ENCODE data around the gene ILDR2. TPM values are rescaled to one million over a fixed set of nuclear protein-coding genes. Genes with fewer than 3 reads are reported as not detected.

The ILDR2 gene
- total and polyA plus RNA-seq, 10 of the 15 experiments (the other 5 are each of a cell fraction or from before 2014, with no cell fraction given) = 0.05 to 5.3 (median 1.9) TPM

DNA sequence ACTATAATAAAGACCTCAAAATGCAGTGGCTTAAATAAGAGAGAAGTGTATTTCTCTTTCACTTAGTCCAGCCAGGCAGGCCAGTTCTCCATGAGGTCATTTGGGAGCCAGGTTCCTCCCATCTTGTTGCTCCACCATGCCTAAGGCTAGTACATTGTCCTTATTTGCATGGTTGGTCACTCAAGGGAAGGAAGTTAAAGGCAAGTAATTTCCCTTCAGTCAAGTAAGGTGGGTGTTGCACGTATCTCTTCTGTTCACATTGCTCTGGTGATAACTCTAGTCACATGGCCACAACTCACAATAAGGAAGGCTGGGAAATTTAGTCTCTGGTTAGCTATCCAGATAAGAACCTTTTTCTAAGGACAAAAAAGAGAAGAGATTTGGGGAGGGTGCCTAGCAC, 72.1 kb downstream of the ILDR2 start:
- H3K4me2 ChIP-seq (ENCODE audit: control insufficient read depth, insufficient read depth) = no peak overlapping the region
- no peaks in the 10 kb centered on the region for H4K20me1 ChIP-seq (ENCODE audit: control insufficient read depth, insufficient read depth)
- H3K27ac ChIP-seq (ENCODE audit: control insufficient read depth, insufficient read depth) = no peak overlapping the region
- no peak for FAIRE-seq
- no peaks in the 10 kb centered on the region for H3K36me3 ChIP-seq (ENCODE audit: control insufficient read depth in 2 of 2, insufficient read depth in 2 of 2, low read length in 1 of 2)
- no peak overlapping the region for H3K9ac ChIP-seq (ENCODE audit: control insufficient read depth, insufficient read depth, low read length)
- peak; percentile 9 for DNase-seq (ENCODE audit: low read depth, low spot score)
- no peak for ATAC-seq
- CTCF ChIA-PET = interaction anchor here (17.1 kb wide), 1 partner anchor 155 kb away, joined by 734 read pairs; no protein-coding TSS in a partner anchor
- POLR2A ChIA-PET = no interaction called here
- H3K9me3 ChIP-seq (replicated peaks; ENCODE audit: control insufficient read depth, insufficient read depth, low read length) = no peaks in the 10 kb centered on the region
- in situ Hi-C loops (cut with MboI) (no loop called here), intact Hi-C loops (cut with micrococcal nuclease; ENCODE audit: unreplicated experiment) (no loop called here)
- no peaks in the 10 kb centered on the region for H3K79me2 ChIP-seq (ENCODE audit: control insufficient read depth, insufficient read depth, low read length)
- SMC1A ChIA-PET (ENCODE audit: uncharacterized antibody, unreplicated experiment) = interaction anchor here (19.2 kb wide), 1 partner anchor 156 kb away, joined by 384 read pairs; no protein-coding TSS in a partner anchor
- H3K27me3 ChIP-seq (replicated peaks in 1 of 2; ENCODE audit: control insufficient read depth in 2 of 2, insufficient read depth in 2 of 2, low read length in 1 of 2) = no peaks in the 10 kb centered on the region; a peak in 1 of 4 replicates
- no peak overlapping the region for H3K4me3 ChIP-seq
- no TSS peak for BruUV-seq (replicated peaks)
- WGBS (ENCODE audit: insufficient coverage, insufficient replicate concordance, low lambda C conversion rate, missing lambda C conversion rate) = 19% methylated on average over 1 of the region's 1 CpG
- H3K4me1 ChIP-seq (ENCODE audit: control insufficient read depth, insufficient read depth, low read length) = peaks cover 5% of the 10 kb centered on the region; the same call in 1 of the 2 replicates
- no peak overlapping the region for H2AFZ ChIP-seq (ENCODE audit: control insufficient read depth, low read depth, low read length)
- RAD21 ChIA-PET (ENCODE audit: unreplicated experiment) = no interaction called here
- TF ChIP-seq, protein P1, sequence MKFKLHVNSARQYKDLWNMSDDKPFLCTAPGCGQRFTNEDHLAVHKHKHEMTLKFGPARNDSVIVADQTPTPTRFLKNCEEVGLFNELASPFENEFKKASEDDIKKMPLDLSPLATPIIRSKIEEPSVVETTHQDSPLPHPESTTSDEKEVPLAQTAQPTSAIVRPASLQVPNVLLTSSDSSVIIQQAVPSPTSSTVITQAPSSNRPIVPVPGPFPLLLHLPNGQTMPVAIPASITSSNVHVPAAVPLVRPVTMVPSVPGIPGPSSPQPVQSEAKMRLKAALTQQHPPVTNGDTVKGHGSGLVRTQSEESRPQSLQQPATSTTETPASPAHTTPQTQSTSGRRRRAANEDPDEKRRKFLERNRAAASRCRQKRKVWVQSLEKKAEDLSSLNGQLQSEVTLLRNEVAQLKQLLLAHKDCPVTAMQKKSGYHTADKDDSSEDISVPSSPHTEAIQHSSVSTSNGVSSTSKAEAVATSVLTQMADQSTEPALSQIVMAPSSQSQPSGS (IDR thresholded peaks at IDR 0.05; ENCODE audit: low read length) = no peak
- TF ChIP-seq HDGF (IDR thresholded peaks at IDR 0.05) (no peak), CEBPZ (IDR thresholded peaks at IDR 0.05; ENCODE audit: low read depth, low read length) (no peak), ATF7 (IDR thresholded peaks at IDR 0.05; ENCODE audit: low read depth) (no peak), WRNIP1 (IDR thresholded peaks at IDR 0.05; ENCODE audit: borderline replicate concordance, low read depth, low read length) (no peak), ZNF207 (IDR thresholded peaks at IDR 0.05; ENCODE audit: borderline replicate concordance) (no peak), SIX5 (IDR thresholded peaks at IDR 0.05; ENCODE audit: low read depth, low read length, severe bottlenecking) (no peak), CHD2 (IDR thresholded peaks at IDR 0.05; ENCODE audit: borderline replicate concordance, low read depth, low read length) (no peak), CBX5 (IDR thresholded peaks at IDR 0.05; ENCODE audit: low read depth) (no peak), YBX1 (IDR thresholded peaks at IDR 0.05) (no peak), ZNF687 (IDR thresholded peaks at IDR 0.05) (no peak), IRF5 (IDR thresholded peaks at IDR 0.05; ENCODE audit: borderline replicate concordance) (no peak)
